Measurements from ENCODE around the gene SMC4.
"Not testable (repeated sequence)": the region's sequence is repeated elsewhere in the genome, so short reads cannot be mapped to it uniquely, and the experiment has no call there.

SMC4 gene

GRCh38 chr3:160447544-160447943 is 48.1 kb downstream of the SMC4 start:
- DNase-seq = no peak

DNA sequence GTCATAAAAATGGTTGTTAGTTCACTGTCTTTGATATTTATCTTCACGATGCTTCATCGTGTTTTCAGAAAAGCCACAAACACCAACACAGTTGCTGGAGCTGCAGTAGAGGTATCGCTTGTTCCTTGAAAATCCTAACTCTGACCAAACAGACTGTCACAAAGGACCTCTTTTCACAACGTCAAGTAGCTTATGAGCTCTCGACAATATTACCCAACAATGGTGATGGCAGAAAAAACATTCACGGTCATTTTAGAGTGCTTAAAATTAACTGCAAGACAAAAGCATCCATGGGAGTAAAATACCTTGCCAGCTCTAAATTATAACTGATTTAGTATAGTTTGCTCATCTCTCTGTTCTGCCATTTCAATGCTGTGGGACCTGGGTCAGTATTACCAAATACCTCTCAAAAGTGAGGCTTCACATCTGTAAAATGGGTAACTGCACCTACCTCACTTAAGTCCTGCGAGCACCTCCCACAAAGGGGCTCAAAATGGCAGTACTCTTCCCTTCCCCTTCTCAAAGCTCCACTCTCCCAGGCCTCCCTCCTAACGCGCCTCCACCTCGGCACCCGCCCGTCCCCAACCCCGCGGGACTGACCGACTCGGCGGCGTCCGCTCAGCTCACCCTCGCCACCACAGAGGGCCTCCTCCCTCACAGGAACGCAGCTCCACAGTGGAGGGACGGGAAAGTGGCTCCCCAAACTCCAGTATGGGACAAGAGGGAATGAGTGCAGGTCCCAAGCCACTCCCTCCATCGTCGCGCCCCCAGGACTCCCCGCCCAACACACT is 49.6 kb downstream of the SMC4 start:
- no peak for DNase-seq

DNA sequence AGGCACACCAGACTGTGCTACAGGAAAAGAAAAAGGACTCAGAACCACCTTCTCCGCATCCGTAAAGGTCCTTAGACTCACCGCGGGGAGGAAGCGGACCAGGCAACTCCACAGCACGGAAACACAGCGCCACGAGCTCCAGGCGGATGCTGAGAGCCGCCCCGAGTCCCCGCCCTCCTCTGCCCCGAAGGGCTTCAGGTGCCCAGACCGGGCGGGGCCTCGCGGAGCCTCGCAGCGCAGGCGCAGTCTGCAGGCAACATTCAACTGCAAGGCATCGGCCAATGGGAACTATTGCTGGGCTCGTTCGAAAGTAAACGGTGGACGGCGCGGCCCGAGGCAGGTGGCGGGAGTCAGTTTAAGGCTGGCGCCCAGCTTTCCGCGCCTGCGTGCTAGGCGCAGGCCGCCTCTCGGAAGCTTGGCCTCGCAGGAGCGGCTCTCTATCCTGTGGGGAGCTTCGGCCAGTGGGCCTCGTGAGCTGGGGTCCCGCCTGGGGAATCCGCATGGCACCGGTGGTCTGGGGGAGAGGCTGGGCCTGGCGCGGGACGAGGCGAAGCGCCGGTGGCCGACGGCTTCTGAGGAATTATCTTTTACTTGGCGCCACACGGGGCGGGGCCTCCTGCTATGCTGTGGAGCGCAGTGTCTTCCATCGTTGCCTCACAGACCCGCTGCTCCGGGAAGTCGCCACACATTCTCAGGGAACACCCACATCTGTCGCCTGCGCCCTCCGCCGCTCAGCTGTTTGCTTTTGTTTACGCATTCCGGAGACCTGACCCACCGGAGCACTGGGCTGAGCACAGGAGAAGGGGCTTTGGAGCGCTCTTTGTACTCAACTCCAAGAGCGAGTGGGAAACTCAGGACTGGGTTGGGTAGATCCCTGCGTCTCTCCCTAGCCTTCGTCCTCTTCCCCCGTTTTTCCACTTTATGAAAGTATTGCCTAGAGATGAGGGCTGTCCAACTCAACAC is 50.5 kb downstream of the SMC4 start, which contains the start of gene TRIM59:
Gene TRIM59, minus strand, starts transcription at position 151 of the 963 bp plus-strand sequence. CDS start 10,603 bp downstream, outside the sequence.
- DNase-seq = peak; percentile 96

- no peak for DNase-seq
Observed at GRCh38 chr3:160450846-160451245, 51.4 kb downstream of the SMC4 start.

DNA sequence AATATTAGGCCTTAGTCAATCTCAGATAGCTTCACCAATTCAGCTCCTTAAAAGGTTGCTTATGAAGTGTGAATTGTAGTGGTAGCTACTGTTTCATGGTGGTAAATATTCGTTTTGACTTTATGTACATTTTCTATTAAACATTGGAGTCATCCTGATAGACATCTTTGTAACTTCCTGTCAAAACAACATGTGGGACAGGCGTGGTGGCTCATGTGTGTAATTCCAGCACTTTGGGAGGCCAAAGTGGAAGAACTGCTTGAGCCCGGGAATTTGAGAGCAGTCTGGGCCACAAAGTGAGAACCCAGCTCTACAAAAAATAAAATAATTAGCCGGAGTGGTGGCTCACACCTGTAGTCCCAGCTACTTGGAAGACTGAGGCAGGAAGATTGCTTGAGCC is 52.2 kb downstream of the SMC4 start:
- DNase-seq = no peak

DNA sequence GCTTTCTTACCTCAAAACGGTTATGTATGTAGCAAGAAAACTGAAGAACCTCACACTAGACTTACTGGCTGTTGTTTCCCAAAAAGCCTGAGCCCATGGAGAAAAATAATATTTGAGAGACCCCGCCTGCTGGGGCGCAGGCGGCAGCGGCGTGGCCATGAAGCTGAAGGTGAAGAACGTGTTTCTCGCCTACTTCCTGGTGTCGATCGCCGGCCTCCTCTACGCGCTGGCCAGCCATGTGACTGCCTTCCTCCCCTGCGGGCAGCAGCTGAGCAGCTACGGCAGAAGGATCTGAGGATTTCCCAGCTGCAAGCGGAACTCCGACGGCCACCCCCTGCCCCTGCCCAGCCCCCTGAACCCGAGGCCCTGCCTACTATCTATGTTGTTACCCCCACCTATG is 52.8 kb downstream of the SMC4 start:
- not testable (repeated sequence) for DNase-seq

DNA sequence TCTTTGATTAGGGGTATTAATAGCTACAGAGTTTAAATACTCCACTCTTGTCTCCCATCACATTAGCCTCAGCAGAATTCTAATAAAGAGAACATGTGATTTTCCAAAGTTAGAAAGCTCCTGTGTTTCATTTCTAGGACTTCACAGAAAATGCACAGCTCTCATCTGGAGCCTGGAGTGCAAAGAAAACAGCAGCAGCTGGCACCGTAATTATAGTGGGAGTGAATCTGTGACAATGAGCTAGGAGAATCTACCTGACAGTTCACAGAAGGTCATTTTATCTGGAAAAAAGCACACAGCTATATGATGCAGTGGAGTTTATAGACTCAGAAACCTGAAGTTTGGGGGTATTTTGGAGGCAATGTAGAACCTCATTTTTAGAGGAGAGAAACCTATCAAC is 55.5 kb downstream of the SMC4 start:
- no peak for DNase-seq

GRCh38 chr3:160455846-160456245 is 56.4 kb downstream of the SMC4 start:
- no peak for DNase-seq

- no peak for DNase-seq
Observed at GRCh38 chr3:160458151-160458550, 58.7 kb downstream of the SMC4 start.

DNA sequence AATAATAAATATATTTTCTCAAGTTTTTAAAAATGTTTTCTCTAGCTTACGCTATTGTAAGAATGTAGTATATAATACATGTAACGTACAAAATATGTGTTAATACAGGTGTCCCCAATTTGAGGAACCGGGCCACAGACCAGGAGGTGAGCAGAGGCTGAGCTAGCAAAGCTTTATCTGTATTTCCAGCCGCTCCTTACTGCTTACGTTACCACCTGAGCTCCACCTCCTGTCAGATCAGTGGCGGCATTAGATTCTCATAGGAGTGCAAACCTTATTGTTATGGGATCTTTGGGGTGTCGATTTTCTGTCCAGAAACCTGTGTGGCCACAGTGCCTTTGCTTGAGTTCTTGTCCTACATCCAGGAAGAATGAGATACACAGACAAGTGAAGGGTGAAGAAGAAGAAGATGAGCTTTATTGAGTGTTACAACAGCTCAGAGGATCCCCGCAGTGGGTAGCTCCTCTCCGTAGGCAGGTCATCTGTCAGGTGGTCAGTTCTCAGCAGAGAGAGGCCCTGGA is 60.1 kb downstream of the SMC4 start:
- DNase-seq = no peak

DNA sequence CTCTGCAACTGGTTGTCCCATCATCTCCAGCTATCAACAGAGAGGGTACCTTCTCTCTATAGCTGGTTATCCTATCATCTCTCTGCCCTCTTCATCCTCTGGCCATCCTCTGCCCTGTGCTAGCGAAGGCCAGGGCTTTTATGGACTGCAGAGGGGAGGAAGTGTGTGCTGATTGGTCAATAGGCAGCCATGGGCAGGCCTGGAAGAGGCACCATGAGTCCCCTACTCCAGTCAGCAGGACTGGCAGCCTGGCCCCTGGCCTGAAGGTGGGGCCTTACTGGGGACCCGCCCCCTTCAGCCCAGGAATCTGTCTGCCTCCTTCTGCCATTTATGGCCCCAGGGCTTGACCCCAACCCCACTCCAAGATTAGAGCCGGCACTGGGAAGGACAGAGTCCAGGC is 60.6 kb downstream of the SMC4 start:
- DNase-seq = no peak

DNA sequence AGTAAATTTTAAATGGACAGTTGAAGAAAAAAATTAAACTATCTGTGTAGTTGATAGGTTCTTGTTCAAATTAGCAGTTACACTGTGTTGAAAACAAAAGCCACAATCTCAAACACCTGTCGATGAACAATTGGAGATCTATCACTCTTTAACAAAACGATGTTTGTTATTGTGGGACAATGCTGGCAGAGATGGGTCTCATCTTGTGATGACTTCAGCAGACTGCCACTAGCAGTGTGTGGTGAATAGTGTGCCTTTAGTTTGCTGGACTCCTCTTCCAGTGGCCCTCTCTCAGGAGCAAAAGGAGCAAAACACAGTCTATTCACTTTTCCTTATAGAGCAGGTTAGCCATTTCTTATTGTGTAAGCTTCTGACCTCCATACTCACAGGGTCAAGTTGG is 64.9 kb downstream of the SMC4 start:
- DNase-seq = no peak

DNA sequence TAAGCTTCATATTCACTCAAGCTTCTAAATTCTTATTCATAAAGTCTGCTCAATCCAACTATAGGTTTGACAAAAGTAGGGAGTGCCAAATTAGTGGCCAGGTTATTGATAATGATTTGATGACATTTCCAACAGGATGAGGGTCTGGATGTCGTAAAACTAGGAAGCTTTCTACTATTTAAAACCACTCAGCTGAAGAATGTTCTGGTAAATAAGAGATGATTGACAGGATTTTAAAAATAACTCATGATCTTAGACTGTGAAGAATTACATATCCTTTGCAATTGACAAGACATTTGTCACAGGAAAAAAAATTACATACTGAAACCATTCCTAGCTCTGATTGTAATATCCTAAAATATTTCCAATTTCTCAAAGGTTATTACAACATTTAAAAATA is 65.5 kb downstream of the SMC4 start:
- no peak for DNase-seq

DNA sequence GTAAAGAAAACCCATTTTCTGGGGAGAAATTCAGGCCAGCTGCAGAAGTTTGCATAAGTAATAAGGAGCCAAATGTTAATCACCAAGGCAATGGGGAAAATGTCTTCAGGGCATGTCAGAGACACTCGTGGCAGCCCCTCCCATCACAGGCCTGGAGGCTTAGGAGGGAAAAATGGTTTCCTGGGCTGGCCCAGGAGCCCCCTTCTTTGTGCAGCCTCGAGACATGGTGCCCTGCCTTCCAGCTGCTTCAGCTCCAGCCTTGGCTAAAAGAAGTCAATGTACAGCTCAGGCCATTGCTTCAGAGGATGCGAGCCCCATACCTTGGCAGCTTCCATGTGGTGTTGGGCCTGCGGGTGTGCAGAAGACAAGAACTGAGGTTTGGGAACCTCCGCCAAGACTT is 70.7 kb downstream of the SMC4 start:
- no peak for DNase-seq

- DNase-seq = no peak
Observed at GRCh38 chr3:160471892-160472291, 72.4 kb downstream of the SMC4 start.

DNA sequence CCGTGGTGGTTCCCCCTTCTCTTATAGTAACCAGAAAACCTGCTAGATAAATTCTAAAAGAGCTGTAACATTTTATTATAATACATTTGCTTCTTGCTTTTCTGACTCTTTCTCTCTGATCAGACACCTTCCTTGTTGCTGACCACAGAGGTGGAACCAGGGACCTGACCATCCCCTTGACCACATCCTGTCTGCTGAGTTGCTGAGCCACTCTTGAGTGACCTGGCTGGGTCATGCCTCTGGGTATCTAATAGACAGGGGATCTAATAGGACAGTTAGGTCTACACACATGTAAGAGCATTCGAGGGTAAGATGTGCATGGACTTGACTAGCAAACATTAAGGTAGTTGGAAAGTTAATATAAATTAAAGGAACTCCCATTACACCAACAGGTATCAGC is 72.9 kb downstream of the SMC4 start:
- DNase-seq = no peak

DNA sequence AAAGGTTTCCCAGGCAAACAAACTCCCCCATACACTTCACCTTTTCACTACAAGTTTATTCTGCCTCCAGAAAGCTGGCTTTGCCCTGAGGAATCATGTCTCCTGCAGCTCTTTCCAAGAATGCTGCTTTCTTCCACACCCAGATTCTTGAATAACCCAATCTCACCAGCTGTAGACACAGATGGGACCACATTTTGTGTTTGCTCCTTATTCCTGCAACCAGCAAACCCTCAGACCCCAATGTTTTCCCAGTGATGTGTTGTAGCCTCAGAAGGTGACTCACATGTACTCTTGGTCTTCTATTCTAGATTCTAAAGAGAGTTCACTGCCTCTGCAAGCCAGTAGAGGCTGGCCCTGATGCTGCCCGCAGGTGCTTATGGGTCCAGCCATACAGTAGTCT is 73.8 kb downstream of the SMC4 start:
- DNase-seq = no peak

DNA sequence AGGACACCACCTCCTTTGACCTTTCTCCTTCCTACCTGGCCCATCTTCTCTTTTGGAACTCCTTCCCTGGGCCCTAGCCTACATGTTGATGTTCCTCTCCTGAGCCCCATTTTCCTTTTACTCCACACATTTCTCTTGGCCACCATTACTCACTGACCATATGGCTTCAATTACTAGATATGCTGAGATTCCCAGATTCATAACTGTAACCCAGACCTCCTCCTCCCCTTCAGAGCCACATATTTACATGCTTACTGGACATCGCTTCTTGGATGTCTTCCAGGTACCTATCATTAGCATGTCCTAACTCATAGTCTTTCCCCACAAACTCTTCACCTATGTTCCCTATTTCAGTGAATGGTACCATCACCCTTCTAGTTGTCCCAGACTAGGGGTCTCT is 74.5 kb downstream of the SMC4 start:
- no peak for DNase-seq

DNA sequence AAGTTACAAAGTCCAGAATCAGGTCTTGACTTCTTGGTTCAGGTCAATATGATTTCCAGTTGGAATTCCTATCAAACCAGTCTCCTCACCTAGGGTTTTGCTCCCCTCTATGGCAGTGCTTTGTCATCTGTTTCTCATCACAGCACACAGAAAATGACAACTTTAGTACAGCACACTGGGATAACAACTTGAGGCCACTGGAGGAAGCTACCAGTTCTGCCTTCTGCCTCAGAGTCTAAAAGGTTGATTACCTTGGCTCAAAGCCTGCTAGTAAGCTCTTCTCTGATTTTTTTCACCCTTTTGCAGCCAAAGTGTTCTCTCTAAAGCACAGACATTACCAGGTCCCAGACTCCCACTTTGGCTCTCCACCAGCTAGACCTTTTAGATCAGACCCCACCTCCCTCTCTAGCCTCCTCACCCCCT is 75.0 kb downstream of the SMC4 start:
- no peak for DNase-seq

DNA sequence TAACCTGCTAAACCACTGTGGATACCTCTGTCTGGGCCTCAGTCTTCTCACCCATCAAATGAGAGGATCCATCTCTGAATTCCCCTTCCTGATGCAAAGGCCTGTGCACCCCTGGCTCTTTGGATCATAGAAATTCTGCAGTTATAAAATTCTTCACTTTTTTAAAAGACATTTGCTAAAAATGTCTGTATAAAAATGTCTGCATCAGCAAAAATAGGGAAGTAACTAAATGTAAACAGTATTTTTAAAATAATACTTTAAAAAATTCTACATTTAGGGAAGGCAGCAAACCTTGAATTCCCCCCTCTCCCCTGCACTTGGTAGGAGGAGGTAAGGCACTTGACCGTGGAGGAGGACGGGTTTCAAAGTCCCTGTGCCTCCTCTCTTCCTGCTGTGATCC is 75.7 kb downstream of the SMC4 start:
- no peak for DNase-seq

- no peak for DNase-seq
Observed at GRCh38 chr3:160475884-160476283, 76.4 kb downstream of the SMC4 start.

- no peak for DNase-seq
Observed at GRCh38 chr3:160477750-160478149, 78.3 kb downstream of the SMC4 start.

DNA sequence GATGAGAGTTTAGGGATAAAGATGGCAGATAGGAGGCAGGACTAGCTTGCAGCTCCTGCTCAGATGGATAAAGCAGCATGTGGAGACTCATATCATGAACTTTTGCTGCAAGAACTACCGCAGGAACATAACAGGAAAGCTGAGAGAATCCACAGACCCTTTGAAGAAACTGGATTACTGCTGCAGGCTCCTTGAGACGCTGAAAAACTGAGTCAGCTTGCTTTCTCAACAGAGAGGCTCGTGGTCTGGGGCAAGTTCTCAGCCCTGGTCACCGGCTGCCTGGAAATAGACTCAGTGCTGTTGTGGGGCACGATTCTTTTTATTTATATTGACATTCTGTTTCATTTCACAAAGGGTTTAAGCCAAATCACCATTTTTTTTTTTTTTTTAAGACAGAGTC is 78.9 kb downstream of the SMC4 start:
- DNase-seq = no peak

GRCh38 chr3:160479376-160479775 is 79.9 kb downstream of the SMC4 start:
- no peak for DNase-seq
